Fibroblast of upper back skin (primary cell): ENCODE results near the gene MPDZ.

Experiments
- DNase-seq: peaks from one replicate; pipeline ENCODE4 v3.0.0-alpha.2; 2013

The MPDZ gene

GRCh38 chr9:13070612-13071595 lies 208.6 kb downstream of the MPDZ start:
- no peak for DNase-seq

- no peak for DNase-seq
Measured at GRCh38 chr9:13069498-13069897, 210.0 kb downstream of the MPDZ start.

- DNase-seq: no peak
Measured at GRCh38 chr9:13064676-13065075, 214.8 kb downstream of the MPDZ start.

DNA sequence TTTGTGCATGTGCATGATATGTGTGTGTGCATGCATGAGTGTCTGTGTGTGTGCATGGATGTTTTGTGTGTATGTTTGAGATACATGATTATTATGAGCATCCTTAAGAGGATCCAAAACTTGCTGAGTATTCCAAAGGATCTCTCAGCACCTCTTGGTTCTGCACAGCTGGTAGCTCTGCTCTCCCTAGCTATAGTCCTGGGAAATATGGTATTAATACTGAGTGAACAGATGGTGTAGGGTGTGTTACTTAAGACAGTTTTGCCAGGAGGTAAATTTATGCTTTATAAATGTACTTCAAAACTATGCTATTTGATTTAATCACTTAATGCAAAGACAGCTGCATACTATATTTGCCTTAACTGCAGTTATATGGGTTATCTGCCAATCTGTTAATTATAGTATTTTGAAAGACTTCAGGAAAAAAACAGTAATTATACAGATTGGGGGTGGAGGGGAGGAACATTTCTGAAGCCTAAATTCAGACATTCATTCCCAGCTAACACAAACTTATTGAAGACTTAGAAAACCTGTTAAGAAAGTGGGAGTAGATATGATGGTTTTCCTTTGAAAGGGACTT lies 215.5 kb downstream of the MPDZ start:
- DNase-seq: no peak

DNA sequence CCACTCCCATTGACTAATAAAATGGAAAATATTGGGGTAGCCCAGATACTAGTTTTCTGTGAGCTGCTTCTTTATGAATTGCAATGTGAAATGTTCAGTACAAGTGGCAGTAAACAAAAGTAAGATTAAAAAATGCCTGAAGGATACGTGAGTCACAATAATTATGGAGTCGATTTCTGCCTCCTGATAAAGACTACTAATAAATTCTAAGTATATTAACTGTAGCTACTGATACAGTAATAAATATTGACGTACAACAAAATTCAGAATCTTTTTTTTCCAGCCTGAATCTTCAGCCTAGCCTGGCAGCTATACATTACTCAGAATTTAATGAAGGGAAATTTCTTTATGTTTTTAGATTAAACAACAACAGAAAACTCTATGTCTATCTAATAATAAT lies 218.1 kb downstream of the MPDZ start:
- DNase-seq: no peak
